Cardiac fibroblast (primary cell): Measurements from ENCODE around the gene THOP1.
A peak's percentile ranks its signal among the peaks of the same experiment; 100 is the strongest.

Experiments
- DNase-seq, 2 donors: peaks; one replicate each; pipeline versions ENCODE4 v3.0.0 to v3.0.0-alpha.2; 2010; ENCODE audit warnings: low read depth in 2 of 2
- H3K4me3 ChIP-seq, 2 donors: replicated peaks in 1 of 2; 1 replicate in 1 of 2; 2 replicates in 1 of 2; pipeline ENCODE4 v1.5.1; 2011; ENCODE audit warnings: low read depth in 2 of 2, low read length in 2 of 2, mild to moderate bottlenecking in 2 of 2, moderate library complexity in 1 of 2
- TF ChIP-seq, protein P1 (sequence below): IDR thresholded peaks from one replicate; pipeline ENCODE4 v1.5.1; 2011; ENCODE audit warnings: low read depth, mild to moderate bottlenecking, low read length, inconsistent platforms

Gene THOP1

DNA sequence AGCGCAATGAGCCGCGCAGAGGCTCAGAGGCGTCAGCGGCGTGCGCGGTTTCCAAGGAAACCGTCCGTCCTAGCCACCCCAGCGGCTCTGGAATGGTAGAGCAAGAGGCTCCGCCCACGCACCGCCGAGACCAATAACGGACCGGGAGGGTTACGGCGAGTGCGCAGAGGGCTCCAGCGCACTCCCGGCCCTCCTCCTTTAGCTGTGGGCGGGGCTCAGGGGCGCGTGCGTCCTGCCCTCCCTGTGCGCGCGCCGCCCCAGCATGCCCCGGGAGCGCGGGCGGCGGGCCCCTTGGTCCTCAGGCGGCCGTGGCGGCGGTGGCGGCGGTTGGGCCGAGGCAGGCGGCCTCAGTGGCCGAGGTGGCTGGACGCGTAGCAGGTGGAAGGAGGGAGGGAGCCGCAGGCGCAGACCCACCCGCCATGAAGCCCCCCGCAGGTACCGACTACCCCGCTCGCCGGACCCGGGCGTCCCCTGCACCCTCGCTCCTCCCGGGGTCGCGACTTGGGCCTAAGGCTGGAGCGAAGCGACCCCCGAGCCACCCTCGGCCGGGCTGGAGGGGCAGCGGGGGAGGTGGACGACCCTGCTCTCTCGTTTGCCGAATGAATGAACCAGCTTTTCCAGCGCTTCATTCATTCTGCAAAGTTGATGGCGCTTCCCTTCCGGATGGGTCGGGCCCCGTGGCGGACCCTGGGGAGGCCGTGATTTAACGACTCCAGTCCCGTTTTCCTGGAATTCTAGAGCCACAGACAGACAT is at the start of gene THOP1:
THOP1 (plus strand) TSS at position 260 of the 754 bp plus-strand sequence; CDS start at position 420, 160 bp downstream.
- TF ChIP-seq, protein P1, sequence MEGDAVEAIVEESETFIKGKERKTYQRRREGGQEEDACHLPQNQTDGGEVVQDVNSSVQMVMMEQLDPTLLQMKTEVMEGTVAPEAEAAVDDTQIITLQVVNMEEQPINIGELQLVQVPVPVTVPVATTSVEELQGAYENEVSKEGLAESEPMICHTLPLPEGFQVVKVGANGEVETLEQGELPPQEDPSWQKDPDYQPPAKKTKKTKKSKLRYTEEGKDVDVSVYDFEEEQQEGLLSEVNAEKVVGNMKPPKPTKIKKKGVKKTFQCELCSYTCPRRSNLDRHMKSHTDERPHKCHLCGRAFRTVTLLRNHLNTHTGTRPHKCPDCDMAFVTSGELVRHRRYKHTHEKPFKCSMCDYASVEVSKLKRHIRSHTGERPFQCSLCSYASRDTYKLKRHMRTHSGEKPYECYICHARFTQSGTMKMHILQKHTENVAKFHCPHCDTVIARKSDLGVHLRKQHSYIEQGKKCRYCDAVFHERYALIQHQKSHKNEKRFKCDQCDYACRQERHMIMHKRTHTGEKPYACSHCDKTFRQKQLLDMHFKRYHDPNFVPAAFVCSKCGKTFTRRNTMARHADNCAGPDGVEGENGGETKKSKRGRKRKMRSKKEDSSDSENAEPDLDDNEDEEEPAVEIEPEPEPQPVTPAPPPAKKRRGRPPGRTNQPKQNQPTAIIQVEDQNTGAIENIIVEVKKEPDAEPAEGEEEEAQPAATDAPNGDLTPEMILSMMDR: no peak
- peak; percentile 99 for DNase-seq
- H3K4me3 ChIP-seq: peak within 1 kb of the TSS; percentile 76 to 88

- TF ChIP-seq, protein P1: no peak
- H3K4me3 ChIP-seq: no peak overlapping the region
- no peak for DNase-seq
Measured at GRCh38 chr19:2736550-2737190, 48.6 kb upstream of the THOP1 start.

- TF ChIP-seq, protein P1: peak; percentile 12
- peak within 1 kb of the TSS; percentile 95 to 96 for H3K4me3 ChIP-seq
- DNase-seq: peak; percentile 99
Measured at GRCh38 chr19:2739602-2740313, 45.5 kb upstream of the THOP1 start, which contains the start of gene SLC39A3. Gene SLC39A3, minus strand, starts transcription at chr19:2740017. Its CDS starts 2,760 bp downstream, at chr19:2737257.

GRCh38 chr19:2740314-2740656 is 45.0 kb upstream of the THOP1 start:
- no peak overlapping the region for H3K4me3 ChIP-seq
- DNase-seq: no peak
- TF ChIP-seq, protein P1: no peak

- no peak overlapping the region for H3K4me3 ChIP-seq
- no peak for DNase-seq
- TF ChIP-seq, protein P1: no peak
Measured at GRCh38 chr19:2743099-2743498, 42.2 kb upstream of the THOP1 start.

DNA sequence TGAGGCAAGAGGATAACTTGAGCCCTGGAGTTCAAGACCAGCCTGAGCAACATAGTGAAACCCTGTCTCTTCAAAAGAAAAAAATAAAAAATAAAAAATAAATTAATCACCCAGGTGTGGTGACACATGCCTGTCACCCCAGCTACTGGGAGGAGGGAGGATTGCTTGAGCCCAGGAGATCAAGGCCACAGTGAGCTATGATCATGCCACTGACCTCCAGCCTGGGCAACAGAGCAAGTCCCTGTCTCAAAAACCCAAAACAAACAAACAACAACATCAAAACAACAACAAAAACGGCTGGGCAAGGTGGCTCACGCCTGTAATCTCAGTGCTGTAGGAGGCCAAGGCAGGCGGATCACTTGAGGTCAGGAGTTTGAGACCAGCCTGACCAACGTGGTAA is 41.2 kb upstream of the THOP1 start:
- no peak overlapping the region for H3K4me3 ChIP-seq
- TF ChIP-seq, protein P1: no peak
- no peak for DNase-seq
